NOMO-1 treated with dmso at 0.1 percent for 144 hours (cell line): ENCODE measurements around the gene CD55.

ENCODE experiments used
- DNase-seq: peaks from one replicate; lab custom pipeline; 2025; ENCODE audit not compliant: unreplicated experiment; lab: John Stamatoyannopoulos, UW

The CD55 gene

GRCh38 chr1:207321079-207321789 is at the start of gene CD55:
Gene CD55 (plus strand): TSS chr1:207321678. CDS start chr1:207321766, 88 bp downstream.
- peak; percentile 100 for DNase-seq

- DNase-seq, result no peak
Observed at GRCh38 chr1:207274882-207275281, 46.6 kb upstream of the CD55 start.

GRCh38 chr1:207276465-207276864 is 45.0 kb upstream of the CD55 start:
- DNase-seq, result no peak

- no peak for DNase-seq
Observed at GRCh38 chr1:207277241-207277640, 44.2 kb upstream of the CD55 start.

GRCh38 chr1:207279652-207280051 is 41.8 kb upstream of the CD55 start:
- DNase-seq, result no peak

- DNase-seq, result no peak
Observed at GRCh38 chr1:207280706-207281105, 40.8 kb upstream of the CD55 start.

- no peak for DNase-seq
Observed at GRCh38 chr1:207282058-207282457, 39.4 kb upstream of the CD55 start.

GRCh38 chr1:207282496-207283380 is 38.7 kb upstream of the CD55 start:
- no peak for DNase-seq

GRCh38 chr1:207283421-207283820 is 38.1 kb upstream of the CD55 start:
- no peak for DNase-seq

- DNase-seq, result no peak
Observed at GRCh38 chr1:207284209-207284897, 37.1 kb upstream of the CD55 start.

GRCh38 chr1:207286786-207287468 is 34.6 kb upstream of the CD55 start:
- no peak for DNase-seq

GRCh38 chr1:207288315-207288714 is 33.2 kb upstream of the CD55 start:
- DNase-seq, result no peak

GRCh38 chr1:207289756-207290155 is 31.7 kb upstream of the CD55 start:
- DNase-seq, result no peak

- DNase-seq, result no peak
Observed at GRCh38 chr1:207291723-207292122, 29.8 kb upstream of the CD55 start.

- no peak for DNase-seq
Observed at GRCh38 chr1:207298186-207298585, 23.3 kb upstream of the CD55 start.

GRCh38 chr1:207298636-207299398 is 22.7 kb upstream of the CD55 start:
- DNase-seq, result no peak

- no peak for DNase-seq
Observed at GRCh38 chr1:207300970-207301369, 20.5 kb upstream of the CD55 start.

- DNase-seq, result no peak
Observed at GRCh38 chr1:207302618-207303393, 18.7 kb upstream of the CD55 start.

- no peak for DNase-seq
Observed at GRCh38 chr1:207304710-207305488, 16.6 kb upstream of the CD55 start.
